ENCODE results near the gene PKHD1.

PKHD1 gene

GRCh38 chr6:51915098-51915497, 172.3 kb downstream of the PKHD1 start:
- no peak for DNase-seq (ENCODE audit: low read depth)
- no peak overlapping the region for H3K4me3 ChIP-seq (ENCODE audit: low read length)
- TF ChIP-seq CTCF (conservative IDR thresholded peaks at IDR 0.05; ENCODE audit: low read depth, low read length), result no peak

GRCh38 chr6:51913265-51913664, 174.1 kb downstream of the PKHD1 start:
- no peak for DNase-seq (ENCODE audit: low read depth)
- TF ChIP-seq CTCF (conservative IDR thresholded peaks at IDR 0.05; ENCODE audit: low read depth, low read length), result no peak
- H3K4me3 ChIP-seq (ENCODE audit: low read length), result no peak overlapping the region

GRCh38 chr6:51910851-51911250, 176.6 kb downstream of the PKHD1 start:
- no peak for TF ChIP-seq CTCF (conservative IDR thresholded peaks at IDR 0.05; ENCODE audit: low read depth, low read length)
- DNase-seq (ENCODE audit: low read depth), result no peak
- no peak overlapping the region for H3K4me3 ChIP-seq (ENCODE audit: low read length)

- no peak for DNase-seq (ENCODE audit: low read depth)
- TF ChIP-seq CTCF (conservative IDR thresholded peaks at IDR 0.05; ENCODE audit: low read depth, low read length), result no peak
- no peak overlapping the region for H3K4me3 ChIP-seq (ENCODE audit: low read length)
Measured at GRCh38 chr6:51908243-51908642, 179.2 kb downstream of the PKHD1 start.

- TF ChIP-seq CTCF (conservative IDR thresholded peaks at IDR 0.05; ENCODE audit: low read depth, low read length), result no peak
- no peak overlapping the region for H3K4me3 ChIP-seq (ENCODE audit: low read length)
- no peak for DNase-seq (ENCODE audit: low read depth)
Measured at GRCh38 chr6:51901766-51902764, 185.3 kb downstream of the PKHD1 start.

GRCh38 chr6:51893366-51893765, 194.0 kb downstream of the PKHD1 start:
- DNase-seq (ENCODE audit: low read depth), result no peak

More at GRCh38 chr6:51893366-51893765, 194.0 kb downstream of the PKHD1 start:
- no peak for TF ChIP-seq CTCF (conservative IDR thresholded peaks at IDR 0.05; ENCODE audit: low read depth, low read length)
- no peak overlapping the region for H3K4me3 ChIP-seq (ENCODE audit: low read length)

All from retinal pigment epithelial cell (primary cell).